GM23338 (cell line): Measurements from ENCODE around the gene GDF7. TPM values are rescaled to one million over a fixed set of nuclear protein-coding genes. Genes with fewer than 3 reads are reported as not detected.

Source experiments
- ATAC-seq: fragments of 200-7000 bp; cut with Tn5 transposase; 3 replicates; pipeline ENCODE4 v1.9.1; 2020
- DNase-seq: peaks from one replicate; pipeline ENCODE4 v3.0.0-alpha.2; 2015; ENCODE audit warnings: low spot score
- H2AFZ ChIP-seq: fragments of 200-600 bp; sonication (generic); 2 replicates; pipeline ENCODE4 v1.8.0; 2016; ENCODE audit warnings: antibody characterized with exemption, mild to moderate bottlenecking, moderate library complexity
- H3F3A ChIP-seq: fragments of 200-600 bp; sonication (generic); replicated peaks from 2 replicates; pipeline ENCODE4 v1.8.0; 2017; ENCODE audit warnings: antibody characterized with exemption, mixed run types, low read depth
- H3K27ac ChIP-seq: fragments of 200-600 bp; sonication (generic); 2 replicates; pipeline ENCODE4 v1.6.1; 2016; ENCODE audit warnings: low read depth
- H3K27me3 ChIP-seq: fragments of 200-600 bp; sonication (generic); 2 replicates; pipeline ENCODE4 v1.8.0; 2016; ENCODE audit warnings: mild to moderate bottlenecking, mixed run types, moderate library complexity; ENCODE audit not compliant: insufficient read depth
- H3K36me3 ChIP-seq: fragments of 200-600 bp; sonication (generic); 2 replicates; pipeline ENCODE4 v1.8.0; 2016; ENCODE audit warnings: mild to moderate bottlenecking; ENCODE audit not compliant: insufficient read depth
- H3K4me1 ChIP-seq: fragments of 200-600 bp; sonication (generic); 2 replicates; pipeline ENCODE4 v1.8.0; 2016; ENCODE audit warnings: mild to moderate bottlenecking, moderate library complexity; ENCODE audit not compliant: insufficient read depth
- H3K4me2 ChIP-seq: fragments of 200-600 bp; sonication (generic); 2 replicates; pipeline ENCODE4 v1.7.1; 2017; ENCODE audit warnings: mixed run types
- H3K4me3 ChIP-seq: fragments of 200-600 bp; sonication (generic); 2 replicates; pipeline ENCODE4 v1.6.1; 2016; ENCODE audit warnings: mixed run types
- H3K79me2 ChIP-seq: fragments of 200-600 bp; sonication (generic); replicated peaks from 2 replicates; pipeline ENCODE4 v1.8.0; 2017; ENCODE audit warnings: mild to moderate bottlenecking; ENCODE audit not compliant: insufficient read depth
- H3K9me2 ChIP-seq: fragments of 200-600 bp; sonication (generic); 2 replicates; pipeline ENCODE4 v1.8.0; 2017; ENCODE audit not compliant: insufficient read depth
- H4K20me1 ChIP-seq: fragments of 200-600 bp; sonication (generic); replicated peaks from 2 replicates; pipeline ENCODE4 v1.8.0; 2017; ENCODE audit warnings: mild to moderate bottlenecking; ENCODE audit not compliant: insufficient read depth
- H3K27ac Mint-ChIP-seq: 2 replicates; pipeline ENCODE4 v1.8.0; 2020; ENCODE audit warnings: inconsistent platforms, mild to moderate bottlenecking, moderate library complexity, mixed read lengths
- H3K27me3 Mint-ChIP-seq: 3 replicates; pipeline ENCODE4 v1.8.0; 2022; ENCODE audit warnings: low read depth, mild to moderate bottlenecking, moderate library complexity, mixed read lengths, inconsistent platforms; ENCODE audit not compliant: insufficient read depth, poor library complexity
- H3K36me3 Mint-ChIP-seq: 3 replicates; pipeline ENCODE4 v1.8.0; 2021; ENCODE audit warnings: low read depth, mild to moderate bottlenecking, inconsistent platforms, moderate library complexity, mixed read lengths
- H3K4me1 Mint-ChIP-seq: 3 replicates; pipeline ENCODE4 v1.8.0; 2020; ENCODE audit warnings: mild to moderate bottlenecking, inconsistent platforms, mixed read lengths
- H3K4me3 Mint-ChIP-seq: 3 replicates; pipeline ENCODE4 v1.8.0; 2021; ENCODE audit warnings: moderate library complexity, mild to moderate bottlenecking, inconsistent platforms, mixed read lengths
- H3K9me3 Mint-ChIP-seq: 3 replicates; pipeline ENCODE4 v1.8.0; 2020; ENCODE audit warnings: moderate library complexity, mild to moderate bottlenecking, inconsistent platforms, mixed read lengths
- CREB1 ChIP-seq: fragments of 250-450 bp; sonication (Bioruptor Pico); IDR thresholded peaks from 2 replicates; pipeline ENCODE4 v1.5.0; 2020; ENCODE audit warnings: low read depth, mild to moderate bottlenecking, moderate library complexity
- EZH2 ChIP-seq: fragments of 200-600 bp; sonication (generic); IDR thresholded peaks from one replicate; pipeline ENCODE4 v1.8.0; 2017; ENCODE audit warnings: antibody characterized with exemption, mild to moderate bottlenecking, low read depth; ENCODE audit not compliant: unreplicated experiment
- EZH2phosphoT487 ChIP-seq: fragments of 200-600 bp; sonication (generic); IDR thresholded peaks from one replicate; pipeline ENCODE4 v1.8.1; 2018; ENCODE audit warnings: antibody characterized with exemption; ENCODE audit not compliant: unreplicated experiment
- JUNB ChIP-seq: IDR thresholded peaks from one replicate; pipeline ENCODE4 v1.6.1; 2016; ENCODE audit warnings: antibody characterized with exemption; ENCODE audit not compliant: unreplicated experiment
- NANOG ChIP-seq: IDR thresholded peaks from 2 replicates; pipeline ENCODE4 v1.6.1; 2016; ENCODE audit warnings: antibody characterized with exemption, borderline replicate concordance
- POLR2AphosphoS5 ChIP-seq: IDR thresholded peaks from 2 replicates; pipeline ENCODE4 v1.6.1; 2016; ENCODE audit warnings: antibody characterized with exemption, low read depth
- STAT1 ChIP-seq: IDR thresholded peaks from one replicate; pipeline ENCODE4 v1.6.1; 2016; ENCODE audit warnings: antibody characterized with exemption; ENCODE audit not compliant: unreplicated experiment
- polyA plus RNA-seq: library from polyadenylated mRNA; unstranded; fragments of >200 nt; fragmentation: Nextera tagmentation; extraction: Ambion mirVana; gene quantifications from 2 replicates; pipeline ENCODE4 v1.2.1, GENCODE V29; 2016
- total RNA-seq: library from RNA; depleted of rRNA; stranded (reverse); fragments of >200 nt; shearing (Covaris generic); gene quantifications from 2 replicates; pipeline ENCODE4 v1.2.3, GENCODE V29; 2014
- TF ChIP-seq, protein P1 (sequence below), 2 experiments: fragments of 200-600 bp in 1 of 2; sonication (generic) in 1 of 2; conservative IDR thresholded peaks; 2 replicates each; pipeline versions ENCODE4 v1.5.1 to v1.6.1; 2016 to 2017; ENCODE audit warnings: antibody characterized with exemption in 2 of 2, low read depth in 2 of 2, mild to moderate bottlenecking in 2 of 2, moderate library complexity in 1 of 2
- TF ChIP-seq, protein P2 (sequence below): IDR thresholded peaks from 2 replicates; pipeline ENCODE4 v1.6.1; 2016; ENCODE audit warnings: antibody characterized with exemption
- TF ChIP-seq, protein P3 (sequence below): IDR thresholded peaks from one replicate; pipeline ENCODE4 v1.6.1; 2018; ENCODE audit warnings: antibody characterized with exemption; ENCODE audit not compliant: unreplicated experiment

GDF7 gene
- total and polyA plus RNA-seq, 2 experiments from 2014 or later = 0.19 to 0.52 TPM

DNA sequence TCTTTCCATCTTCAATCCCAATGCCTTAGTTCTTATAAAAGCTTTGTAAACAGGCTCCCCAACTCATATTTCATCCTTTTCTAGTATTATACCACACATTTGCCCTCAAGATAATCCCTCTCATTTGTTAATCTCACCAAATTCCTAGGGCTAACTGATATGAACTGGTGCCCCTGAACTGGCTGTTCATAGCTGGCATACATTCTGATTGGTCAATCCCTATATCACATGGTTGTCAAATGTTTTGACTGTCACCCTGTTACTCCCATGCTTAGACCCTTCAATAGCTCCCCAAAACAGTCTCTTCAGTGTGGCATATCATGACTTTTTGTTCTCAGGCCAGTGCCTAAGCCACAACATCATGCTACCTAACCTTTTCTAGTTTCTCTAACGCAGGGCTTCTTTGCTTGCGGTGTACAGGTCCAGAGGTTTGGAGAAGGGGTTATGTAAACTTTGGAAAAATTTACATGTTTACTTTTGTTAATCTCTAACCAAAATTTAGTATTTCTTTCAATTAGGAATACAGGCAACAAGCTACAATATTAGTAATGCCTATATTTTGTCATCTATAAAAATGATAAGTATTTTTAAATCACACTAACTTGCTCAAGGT is 30.5 kb downstream of the GDF7 start (continued):
- TF ChIP-seq, protein P1, sequence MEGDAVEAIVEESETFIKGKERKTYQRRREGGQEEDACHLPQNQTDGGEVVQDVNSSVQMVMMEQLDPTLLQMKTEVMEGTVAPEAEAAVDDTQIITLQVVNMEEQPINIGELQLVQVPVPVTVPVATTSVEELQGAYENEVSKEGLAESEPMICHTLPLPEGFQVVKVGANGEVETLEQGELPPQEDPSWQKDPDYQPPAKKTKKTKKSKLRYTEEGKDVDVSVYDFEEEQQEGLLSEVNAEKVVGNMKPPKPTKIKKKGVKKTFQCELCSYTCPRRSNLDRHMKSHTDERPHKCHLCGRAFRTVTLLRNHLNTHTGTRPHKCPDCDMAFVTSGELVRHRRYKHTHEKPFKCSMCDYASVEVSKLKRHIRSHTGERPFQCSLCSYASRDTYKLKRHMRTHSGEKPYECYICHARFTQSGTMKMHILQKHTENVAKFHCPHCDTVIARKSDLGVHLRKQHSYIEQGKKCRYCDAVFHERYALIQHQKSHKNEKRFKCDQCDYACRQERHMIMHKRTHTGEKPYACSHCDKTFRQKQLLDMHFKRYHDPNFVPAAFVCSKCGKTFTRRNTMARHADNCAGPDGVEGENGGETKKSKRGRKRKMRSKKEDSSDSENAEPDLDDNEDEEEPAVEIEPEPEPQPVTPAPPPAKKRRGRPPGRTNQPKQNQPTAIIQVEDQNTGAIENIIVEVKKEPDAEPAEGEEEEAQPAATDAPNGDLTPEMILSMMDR (conservative IDR thresholded peaks at IDR 0.05; ENCODE audit: low read depth in 2 of 2) = no peak
- TF ChIP-seq CREB1 (CRISPR knock-in tag) = no peak

DNA sequence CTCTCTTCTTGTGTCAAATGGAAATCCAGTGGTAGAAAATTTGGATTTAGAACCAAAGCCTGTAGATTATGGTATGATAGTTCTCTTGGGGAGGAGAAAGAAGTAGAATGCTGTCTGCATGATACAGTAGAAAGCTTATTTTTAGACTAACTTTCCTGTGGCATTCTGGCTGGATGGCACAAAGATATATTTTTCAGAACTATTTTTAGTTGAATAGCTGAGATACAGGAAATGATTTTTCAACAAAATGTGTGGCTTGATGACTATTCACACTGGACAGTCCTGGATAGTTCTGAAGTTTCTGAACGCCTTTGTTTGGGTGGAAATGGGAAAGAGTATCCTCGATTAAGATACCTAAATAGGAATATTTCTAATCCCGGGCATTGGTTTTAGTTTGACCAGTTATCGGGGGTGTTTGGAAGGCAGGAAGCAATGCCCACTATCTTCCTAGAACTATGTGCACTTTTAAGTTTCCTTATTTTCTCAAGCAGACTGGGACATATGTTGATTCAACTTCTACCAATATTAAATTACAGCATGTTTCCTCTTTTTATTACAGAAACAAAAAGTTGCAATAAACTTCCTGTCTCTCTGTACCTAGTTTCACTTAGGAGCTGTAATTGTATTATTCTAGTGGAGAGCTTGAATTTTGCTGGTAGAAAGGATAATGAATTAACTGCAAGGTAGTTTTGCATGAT is 32.1 kb downstream of the GDF7 start:
- Mint-ChIP-seq H3K4me3 (no peak overlapping the region), H3K27ac (no peak overlapping the region), H3K9me3 (no peaks in the 10 kb centered on the region), H3K4me1 (no peaks in the 10 kb centered on the region), H3K27me3 (no peaks in the 10 kb centered on the region), H3K36me3 (no peaks in the 10 kb centered on the region)
- H3K4me2 ChIP-seq = no peak overlapping the region
- no peaks in the 10 kb centered on the region for H3K4me1 ChIP-seq
- no peak overlapping the region for H2AFZ ChIP-seq
- H3K27me3 ChIP-seq = no peaks in the 10 kb centered on the region
- H3K4me3 ChIP-seq = no peak overlapping the region
- no peaks in the 10 kb centered on the region for H3K9me2 ChIP-seq
- no peak overlapping the region for H3K27ac ChIP-seq
- H3K36me3 ChIP-seq = no peaks in the 10 kb centered on the region
- ATAC-seq (no peak), DNase-seq (no peak)
- no peaks in the 10 kb centered on the region for H3K79me2 ChIP-seq
- H3F3A ChIP-seq = no peaks in the 10 kb centered on the region
- no peaks in the 10 kb centered on the region; the same call in 1 of the 2 replicates for H4K20me1 ChIP-seq
- TF ChIP-seq CREB1 (CRISPR knock-in tag) (no peak), EZH2 (no peak), STAT1 (no peak), JUNB (no peak), EZH2phosphoT487 (no peak), POLR2AphosphoS5 (no peak), NANOG (no peak)
- TF ChIP-seq, protein P2, sequence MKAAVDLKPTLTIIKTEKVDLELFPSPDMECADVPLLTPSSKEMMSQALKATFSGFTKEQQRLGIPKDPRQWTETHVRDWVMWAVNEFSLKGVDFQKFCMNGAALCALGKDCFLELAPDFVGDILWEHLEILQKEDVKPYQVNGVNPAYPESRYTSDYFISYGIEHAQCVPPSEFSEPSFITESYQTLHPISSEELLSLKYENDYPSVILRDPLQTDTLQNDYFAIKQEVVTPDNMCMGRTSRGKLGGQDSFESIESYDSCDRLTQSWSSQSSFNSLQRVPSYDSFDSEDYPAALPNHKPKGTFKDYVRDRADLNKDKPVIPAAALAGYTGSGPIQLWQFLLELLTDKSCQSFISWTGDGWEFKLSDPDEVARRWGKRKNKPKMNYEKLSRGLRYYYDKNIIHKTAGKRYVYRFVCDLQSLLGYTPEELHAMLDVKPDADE = no peak
- TF ChIP-seq, protein P3, sequence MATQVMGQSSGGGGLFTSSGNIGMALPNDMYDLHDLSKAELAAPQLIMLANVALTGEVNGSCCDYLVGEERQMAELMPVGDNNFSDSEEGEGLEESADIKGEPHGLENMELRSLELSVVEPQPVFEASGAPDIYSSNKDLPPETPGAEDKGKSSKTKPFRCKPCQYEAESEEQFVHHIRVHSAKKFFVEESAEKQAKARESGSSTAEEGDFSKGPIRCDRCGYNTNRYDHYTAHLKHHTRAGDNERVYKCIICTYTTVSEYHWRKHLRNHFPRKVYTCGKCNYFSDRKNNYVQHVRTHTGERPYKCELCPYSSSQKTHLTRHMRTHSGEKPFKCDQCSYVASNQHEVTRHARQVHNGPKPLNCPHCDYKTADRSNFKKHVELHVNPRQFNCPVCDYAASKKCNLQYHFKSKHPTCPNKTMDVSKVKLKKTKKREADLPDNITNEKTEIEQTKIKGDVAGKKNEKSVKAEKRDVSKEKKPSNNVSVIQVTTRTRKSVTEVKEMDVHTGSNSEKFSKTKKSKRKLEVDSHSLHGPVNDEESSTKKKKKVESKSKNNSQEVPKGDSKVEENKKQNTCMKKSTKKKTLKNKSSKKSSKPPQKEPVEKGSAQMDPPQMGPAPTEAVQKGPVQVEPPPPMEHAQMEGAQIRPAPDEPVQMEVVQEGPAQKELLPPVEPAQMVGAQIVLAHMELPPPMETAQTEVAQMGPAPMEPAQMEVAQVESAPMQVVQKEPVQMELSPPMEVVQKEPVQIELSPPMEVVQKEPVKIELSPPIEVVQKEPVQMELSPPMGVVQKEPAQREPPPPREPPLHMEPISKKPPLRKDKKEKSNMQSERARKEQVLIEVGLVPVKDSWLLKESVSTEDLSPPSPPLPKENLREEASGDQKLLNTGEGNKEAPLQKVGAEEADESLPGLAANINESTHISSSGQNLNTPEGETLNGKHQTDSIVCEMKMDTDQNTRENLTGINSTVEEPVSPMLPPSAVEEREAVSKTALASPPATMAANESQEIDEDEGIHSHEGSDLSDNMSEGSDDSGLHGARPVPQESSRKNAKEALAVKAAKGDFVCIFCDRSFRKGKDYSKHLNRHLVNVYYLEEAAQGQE = no peak
- TF ChIP-seq, protein P1 (conservative IDR thresholded peaks at IDR 0.05; ENCODE audit: low read depth in 2 of 2) = no peak
